GM18870 (cell line): ENCODE data around the gene CMTM4.
"Not testable (repeated sequence)": the region's sequence is repeated elsewhere in the genome, so short reads cannot be mapped to it uniquely, and the experiment has no call there.

ENCODE experiments used
- ATAC-seq: cut with Tn5 transposase; IDR thresholded peaks from one replicate; pipeline ENCODE4 v1.9.1; 2021; ENCODE audit warnings: moderate library complexity; ENCODE audit not compliant: unreplicated experiment

CMTM4 gene

DNA sequence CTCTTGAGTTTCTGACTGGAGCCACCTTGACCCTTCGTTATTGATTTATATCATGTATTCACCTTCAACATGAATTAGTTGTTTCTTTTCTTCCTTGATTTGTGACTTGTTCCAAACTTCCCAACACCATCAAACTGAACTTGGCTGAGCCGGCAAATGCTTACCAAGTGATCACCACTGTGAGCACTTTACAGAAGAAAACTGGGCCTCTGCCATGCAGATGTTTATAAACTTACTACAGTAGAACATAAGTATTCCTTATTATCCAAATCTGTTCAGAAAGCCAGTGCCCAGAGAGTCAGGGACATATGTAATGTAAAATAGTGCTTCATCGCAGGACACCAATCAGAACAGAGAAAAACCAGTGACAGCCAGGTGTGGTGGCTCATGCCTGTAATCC, 19.9 kb downstream of the CMTM4 start:
- no peak for ATAC-seq

DNA sequence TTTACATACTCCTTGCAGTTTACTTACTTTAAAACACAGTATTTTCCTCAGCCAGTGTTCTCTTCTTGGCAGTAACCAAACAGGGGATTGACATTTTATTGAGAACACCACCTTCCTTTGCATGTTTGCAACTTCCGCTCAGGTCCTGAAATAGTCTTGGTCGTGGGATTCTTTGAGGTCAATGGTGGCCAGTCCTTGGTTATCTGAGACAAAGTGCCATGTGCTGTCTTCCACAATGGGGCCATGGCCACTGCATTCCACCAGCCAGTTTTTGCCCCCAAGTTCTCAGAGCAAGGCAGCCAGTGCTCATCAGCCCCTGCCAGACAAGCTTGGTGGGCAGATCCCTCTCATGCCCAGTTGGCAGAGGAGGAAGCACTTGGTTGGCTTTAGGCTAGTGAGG, 22.9 kb downstream of the CMTM4 start:
- no peak for ATAC-seq

DNA sequence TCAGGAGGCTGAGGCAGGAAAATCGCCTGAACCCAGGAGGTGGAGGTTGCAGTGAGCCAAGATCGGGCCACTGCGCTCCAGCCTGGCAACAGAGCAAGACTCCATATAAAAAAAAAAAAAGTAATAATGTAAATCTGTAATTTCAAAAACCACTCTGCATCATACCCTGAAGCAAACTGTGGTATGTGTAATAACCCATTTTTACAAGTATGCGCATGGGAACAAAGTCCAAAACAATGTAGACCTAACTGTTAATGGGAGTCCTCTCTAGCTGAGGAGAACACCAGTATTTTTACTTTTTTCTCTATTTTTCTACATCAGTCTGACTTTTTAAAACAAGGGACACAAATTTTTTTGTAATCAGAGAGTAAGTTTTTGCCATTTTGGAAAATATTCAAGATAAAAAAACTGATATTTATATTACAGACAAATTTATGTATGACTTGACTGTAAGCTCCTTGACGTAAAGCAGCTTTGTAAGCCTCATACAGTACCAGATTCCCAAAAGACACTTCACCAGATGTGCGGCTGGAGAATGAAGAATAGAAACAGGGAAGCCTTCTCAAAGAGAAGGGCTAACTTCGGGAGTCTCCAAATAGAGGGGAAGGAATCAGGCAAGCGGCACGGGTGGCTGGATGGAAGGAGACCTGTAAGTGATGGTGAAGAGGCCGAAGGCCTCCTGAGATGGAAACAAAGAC, 25.7 kb downstream of the CMTM4 start:
- ATAC-seq = no peak

DNA sequence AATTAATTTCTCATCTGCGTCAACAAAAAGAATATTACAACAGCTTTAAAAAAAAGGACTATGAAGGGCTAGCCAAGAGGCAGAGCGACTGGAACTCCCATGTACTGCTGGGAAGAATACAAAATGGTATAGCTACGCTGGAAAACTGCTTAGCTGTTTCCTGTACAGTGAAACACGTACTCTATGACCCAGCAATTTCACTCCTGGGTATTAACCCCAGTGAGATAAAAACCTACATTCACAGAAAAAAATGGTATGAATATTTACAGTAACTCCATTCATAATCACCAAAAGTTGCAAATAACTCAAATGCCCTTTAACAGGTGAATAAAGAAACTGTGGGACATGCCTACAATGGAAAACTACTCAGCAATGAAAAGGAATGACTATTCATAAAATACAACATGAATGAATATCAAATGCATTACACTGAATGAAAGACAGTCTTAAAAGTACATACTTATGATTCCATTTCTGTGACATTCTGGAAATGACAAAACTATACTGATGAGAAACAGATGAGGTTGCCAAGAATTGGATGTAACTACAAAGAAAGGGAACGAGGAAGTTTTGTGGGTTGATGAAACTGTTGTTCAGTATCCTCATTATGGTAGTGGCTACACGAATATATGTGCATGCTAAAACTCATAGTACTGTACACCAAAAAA, 27.6 kb downstream of the CMTM4 start:
- no peak for ATAC-seq

DNA sequence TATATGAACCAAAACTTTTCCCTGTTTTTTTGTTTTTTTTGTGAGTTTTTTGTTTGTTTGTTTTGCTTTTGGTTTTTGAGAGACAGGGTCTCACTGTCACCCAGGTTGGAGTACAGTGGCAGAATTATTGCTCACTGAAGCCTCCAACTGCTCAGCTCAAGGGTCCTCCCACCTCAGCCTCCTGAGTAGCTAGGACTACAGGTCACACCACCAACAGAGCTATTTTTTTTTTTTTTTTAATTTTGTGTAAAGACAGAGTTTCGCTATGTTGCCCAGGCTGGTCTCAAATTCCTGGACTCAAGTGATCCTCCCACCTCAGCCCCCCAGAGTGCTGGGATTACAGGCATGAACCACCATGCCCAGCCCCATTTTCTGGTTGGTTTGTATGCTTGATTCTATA, 28.6 kb downstream of the CMTM4 start:
- ATAC-seq = no peak

DNA sequence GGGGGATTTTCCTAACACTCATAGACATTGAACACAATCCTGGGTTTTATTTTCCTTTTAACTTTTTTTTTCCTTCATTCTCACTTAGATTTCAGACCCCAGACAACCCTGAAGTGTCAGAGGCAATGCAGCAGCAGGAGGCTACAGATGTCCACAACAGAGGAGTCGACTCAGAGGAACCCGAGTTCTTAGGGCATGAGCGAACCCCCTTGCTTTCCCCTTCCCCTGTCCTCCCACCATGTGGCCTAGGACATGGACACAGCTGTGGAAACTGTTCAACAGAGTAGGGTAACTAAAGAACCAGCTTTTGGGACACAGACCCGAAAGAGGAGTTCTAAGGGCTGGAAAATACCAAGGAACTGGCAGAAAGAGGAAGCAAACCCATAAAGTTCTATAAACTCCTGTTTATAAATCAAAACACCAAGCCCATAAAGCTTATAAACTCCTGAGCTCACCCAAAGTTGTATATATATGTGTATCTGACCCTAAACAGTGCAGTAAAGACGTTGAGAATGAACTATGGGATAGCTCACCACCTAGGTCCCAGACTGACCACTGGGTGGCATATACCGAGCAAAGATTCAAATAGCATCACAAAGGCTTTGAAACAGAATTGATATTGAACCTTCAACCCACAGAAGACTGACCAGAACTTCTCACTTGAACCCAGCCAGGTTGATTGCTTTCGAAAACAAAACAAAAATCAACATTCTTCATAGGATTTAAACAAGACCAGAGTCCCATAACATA, 33.9 kb downstream of the CMTM4 start:
- ATAC-seq = no peak

DNA sequence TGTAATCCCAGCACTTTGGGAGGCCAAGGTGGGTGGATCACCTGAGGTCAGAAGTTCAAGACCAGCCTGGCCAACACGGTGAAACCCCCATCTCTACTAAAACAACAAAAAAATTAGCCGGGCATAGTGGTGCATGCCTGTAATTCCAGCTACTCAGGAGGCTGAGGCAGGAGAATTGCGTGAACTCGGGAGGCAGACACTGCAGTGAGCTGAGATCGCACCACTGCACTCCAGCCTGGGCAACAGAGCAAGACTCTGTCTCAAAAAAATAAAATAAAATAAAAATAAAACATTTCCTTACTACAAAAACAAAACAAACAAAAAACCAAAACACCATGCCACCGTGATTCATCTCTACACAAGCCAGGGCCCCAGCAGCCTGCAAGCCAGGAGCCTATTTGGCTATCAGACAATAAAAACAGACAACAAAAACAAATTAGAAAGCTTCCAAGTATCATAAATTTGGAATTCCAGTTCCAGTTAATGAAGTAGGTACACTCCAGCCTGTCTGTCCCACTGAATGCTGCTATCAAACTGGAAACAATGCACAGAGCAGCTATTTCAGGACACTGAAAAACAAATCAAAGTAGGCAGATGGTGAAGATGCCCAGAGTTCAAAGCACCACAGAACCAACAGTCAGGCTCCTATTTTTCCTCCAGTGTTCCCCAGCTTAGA, 34.7 kb downstream of the CMTM4 start:
- ATAC-seq = not testable (repeated sequence)

DNA sequence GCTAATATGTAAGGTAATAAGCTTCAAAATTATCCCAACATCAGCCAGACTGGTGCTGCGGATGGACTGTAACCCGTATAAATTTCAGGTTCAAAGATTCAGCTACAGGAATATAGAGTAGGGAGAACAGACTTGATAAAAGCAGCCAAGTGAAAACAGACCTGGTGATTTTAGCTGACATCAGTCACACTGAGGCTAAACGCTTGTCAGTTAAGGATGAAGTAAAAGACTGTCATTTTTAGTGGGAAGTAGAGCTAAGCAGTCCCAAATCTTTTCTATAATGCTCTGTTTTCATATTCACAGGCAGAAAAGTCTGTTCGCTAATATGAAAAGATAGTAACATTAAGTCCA, 35.4 kb downstream of the CMTM4 start:
- no peak for ATAC-seq

DNA sequence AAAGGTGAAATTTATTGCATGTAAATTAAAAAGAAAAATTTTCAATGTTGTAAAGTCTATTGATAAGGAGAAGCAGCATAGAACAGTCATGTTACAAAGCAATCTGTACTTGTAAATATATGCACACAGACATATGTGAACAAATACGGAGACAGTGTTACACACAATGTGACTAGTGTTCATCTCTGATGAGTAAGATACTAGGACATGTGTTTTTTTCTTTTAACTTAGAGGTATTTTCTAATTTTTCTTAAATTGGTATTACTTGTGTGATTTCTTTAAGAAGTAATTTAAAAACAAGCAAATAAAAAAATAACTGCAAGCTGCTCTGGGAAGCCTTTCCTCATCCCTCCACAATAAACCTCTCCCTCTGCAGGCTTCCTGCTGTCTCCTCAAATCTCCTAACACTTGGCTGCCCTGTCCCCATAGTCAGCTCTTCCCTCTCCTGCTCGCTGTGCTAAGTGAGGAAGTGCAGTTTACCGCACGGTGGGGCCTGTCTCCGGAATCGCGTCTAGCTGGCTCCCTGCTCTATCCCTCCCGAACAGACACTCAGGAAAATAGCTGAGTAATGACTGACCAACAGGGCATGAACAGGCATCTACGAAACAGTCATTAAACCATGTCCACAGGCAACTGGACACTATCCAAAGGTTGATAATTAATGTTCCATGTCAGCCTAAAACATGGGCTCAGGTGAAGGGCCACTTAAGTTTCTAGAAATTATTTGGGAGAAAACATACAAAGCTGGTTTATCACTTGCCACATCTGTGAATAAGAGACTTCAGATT, 35.9 kb downstream of the CMTM4 start:
- ATAC-seq = no peak

DNA sequence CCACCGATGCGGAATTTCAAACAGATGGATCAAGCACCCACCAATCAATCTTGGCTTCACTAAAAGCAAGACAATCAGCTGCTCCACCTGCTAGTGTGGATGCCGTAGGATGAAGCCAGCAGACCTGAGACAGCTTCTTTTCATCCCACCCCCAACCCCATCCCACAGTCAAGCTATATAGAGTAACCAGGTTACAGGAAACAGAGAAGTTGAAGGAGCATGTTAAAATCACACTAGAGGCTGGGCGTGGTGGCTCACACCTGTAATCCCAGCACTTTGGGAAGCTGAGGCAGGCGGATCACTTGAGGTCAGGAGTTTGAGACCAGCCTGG, 37.7 kb downstream of the CMTM4 start:
- ATAC-seq = no peak

DNA sequence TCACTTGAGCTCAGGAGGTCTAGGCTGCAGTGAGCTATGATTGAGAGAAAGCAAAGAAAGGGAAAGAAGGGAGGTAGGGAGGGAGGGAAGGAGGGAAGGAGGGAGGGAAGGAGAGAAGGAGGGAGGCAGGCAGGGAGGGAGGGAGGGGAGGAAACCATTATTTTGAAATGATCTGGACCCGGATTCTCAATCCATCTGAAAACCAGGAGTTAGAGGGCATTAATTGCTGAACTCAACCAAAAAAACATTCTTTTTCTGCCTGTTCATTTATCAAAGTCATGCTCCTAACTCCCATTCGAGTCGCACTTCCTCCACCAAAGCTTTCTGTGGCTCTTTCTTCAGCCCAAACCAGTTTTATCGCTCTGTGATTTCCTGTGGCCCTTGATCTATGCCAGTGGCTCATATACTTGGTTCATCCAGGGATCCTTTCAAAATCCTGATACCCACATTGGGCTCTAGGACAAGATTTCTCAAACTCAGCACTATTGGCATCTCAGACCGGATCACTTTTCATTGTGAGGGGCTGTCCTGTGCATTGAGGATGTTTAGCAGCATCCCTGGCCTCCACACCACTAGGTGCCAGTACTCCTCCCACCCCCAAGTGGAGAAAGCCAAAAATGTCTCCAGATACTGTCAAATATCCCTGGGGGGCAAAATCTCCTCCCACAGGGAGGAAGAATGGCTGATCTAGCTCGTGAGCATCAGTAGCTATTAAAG, 38.2 kb downstream of the CMTM4 start:
- ATAC-seq = no peak

DNA sequence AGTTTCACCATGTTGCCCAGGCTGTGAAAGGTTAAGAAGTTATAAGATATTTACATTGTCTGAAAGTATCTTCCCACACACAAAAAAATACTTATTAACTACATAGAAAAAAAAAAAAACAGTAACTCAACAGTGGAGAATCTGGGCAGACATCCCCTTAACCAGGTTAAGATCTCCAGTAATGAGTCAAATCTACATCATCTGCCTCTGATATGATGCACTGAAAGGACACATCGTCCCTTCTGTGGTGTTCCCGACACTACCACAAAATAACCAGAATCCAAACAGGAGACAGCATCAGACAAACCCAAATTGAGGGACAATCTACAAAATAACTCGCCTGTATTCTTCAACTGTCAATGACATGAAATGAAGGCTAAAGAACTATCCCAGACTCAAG, 40.0 kb downstream of the CMTM4 start:
- ATAC-seq = no peak

DNA sequence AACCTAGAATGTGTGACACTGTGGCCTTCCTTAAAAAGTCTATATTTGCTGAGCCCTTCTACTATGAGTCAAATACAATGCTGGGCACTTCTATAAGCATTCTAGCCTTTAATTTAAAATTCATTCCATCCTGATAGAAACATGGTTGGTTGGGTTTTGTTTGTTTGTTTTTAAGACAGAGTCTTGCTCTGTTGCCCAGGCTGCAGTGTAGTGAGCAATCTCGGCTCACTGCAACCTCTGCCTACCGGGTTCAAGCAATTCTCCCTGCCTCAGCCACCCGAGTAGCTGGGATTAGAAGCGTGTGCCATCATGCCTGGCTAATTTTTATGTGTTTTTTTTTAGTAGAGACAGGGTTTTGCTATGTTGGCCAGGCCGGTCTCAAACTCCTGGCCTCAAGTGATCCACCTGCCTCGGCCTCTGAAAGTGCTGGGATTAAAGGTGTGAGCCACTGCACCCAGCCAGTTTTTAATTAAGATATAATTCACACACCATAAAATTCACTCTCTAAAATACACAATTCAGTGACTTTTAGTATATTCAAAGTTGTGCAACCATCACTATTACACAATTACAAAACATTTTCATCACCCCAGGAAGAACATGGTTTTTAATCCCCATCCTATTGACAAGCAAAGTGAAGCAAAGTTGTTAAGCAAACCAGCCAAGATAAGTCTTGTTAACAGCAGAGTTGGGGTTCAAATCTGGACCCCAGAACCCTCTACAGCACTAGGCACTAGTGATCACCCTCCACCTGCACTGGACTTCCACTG, 42.8 kb downstream of the CMTM4 start:
- ATAC-seq = no peak

DNA sequence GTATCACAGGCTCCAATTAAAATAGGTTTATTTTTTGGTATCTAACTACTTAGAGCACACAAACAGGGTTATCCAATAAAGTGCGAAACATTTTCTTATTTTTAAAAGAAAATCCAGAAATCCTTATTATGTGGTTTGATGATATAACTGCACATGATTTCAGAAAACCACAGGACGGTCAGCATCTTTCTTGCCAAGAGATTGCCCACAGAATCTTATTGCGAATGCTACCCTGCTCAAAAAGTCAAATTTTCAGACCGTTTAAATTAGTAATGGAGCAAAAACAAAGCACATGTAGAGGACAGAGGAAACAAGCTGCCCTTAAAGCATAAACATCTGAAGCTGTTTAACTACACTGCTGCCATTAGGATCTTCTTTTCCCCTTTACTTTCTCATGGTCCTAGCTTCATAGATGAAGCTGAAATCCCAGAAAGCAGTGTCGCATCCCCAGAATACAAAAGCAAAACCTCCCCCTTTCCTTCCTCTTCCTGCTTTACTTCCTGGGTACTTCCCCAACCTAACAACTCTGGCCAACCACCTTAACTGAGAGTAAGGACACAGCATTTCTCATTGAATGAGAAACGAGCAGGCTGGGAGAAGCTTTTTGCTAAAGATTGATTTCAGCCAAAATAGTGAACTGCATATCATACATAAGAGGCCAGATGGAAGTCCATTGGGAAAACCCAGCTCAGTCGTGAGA, 43.7 kb downstream of the CMTM4 start:
- no peak for ATAC-seq

DNA sequence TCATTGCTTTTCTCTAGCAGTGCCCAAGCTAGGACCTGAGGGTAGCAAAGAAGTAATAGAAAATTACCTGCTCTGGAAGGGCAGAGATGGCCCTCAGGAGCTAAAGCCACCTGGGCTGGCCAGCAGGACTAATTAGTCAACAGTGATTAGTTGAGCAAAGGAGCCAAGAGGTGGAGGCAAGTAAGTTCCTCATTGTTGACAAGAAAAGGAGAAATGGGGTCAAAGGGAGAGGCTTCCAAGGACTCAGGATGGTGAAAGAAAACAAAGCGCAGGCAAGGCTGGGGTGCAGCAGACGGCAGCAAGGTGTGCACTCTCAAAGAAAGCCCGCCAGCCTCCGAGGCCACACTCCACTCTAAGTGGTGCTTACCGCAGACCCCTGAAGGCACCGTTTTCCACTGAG, 44.6 kb downstream of the CMTM4 start:
- ATAC-seq = no peak

DNA sequence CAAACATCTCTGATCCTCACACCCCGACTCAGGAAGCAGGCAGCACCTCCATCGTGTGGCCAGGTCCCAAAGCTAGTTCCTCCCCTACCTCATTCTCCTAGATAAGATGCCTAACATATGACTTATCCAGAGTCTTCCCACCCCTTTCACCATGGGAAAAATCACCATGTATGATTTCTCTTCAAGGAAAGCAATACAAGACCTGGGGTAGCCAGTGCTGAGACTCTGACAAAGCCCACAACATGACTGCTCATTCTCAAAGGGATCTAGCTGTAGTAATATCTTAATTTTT, 45.1 kb downstream of the CMTM4 start:
- no peak for ATAC-seq

DNA sequence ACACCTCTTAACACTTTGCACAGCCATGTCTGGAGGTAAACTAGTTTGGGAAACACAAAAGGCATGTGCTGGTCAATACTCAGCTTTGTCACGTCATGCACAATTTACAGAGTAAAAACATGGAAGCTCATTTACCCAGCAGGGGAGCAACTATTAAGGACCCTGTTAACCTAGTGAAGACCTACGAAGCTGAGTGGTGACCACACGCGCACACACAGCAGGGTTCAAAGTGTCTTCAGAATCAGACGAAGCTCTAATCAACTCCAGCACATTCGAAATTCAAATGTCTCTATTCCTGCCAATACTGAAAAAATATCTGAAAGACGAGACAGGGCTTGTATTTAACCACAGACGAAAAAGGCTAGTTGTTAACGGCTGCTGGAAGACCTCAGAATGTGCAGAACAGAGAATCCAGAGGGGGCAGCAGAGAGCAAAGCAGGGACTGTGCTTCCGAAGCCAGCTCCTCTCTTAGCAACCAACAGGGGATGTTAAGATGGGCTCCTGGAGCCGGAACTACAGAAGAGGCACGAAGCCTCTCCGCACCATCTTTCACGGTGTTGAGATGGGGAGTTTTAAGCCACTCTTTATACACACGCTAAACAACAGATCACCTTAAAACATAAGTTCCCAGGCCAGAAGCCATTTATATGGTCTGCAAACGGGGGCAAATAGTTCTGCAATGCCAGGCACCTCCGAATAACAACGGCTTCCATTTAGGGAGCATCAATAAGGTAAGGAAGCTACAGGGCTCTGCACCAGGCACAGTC, 45.7 kb downstream of the CMTM4 start:
- ATAC-seq = no peak

DNA sequence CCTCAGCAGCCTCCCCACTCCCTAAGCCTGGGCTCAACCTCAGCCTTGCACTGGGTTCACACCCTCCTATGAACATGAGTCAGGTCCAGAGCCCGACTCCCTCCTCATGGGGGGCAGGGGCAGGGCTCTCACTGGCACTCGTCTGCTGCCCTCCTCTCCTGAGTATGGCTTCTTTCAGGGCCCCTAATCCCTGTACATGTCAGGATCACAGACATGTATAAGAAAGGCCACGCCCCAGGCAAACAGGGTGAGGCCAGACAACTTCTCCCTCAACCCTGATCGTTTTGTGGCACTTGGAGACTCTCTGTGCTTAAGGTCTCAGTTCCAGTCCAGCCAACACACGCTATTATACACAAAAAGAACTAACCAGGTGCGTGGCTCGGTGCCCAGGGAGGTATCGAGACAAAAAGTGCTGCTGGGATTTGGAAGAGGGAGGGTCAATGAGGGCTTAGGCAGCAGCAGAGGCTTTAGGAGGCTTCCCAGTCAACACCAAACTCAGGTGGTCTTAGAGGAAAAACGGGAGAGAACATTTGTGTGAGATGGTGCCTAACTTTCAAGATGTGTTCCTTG, 46.8 kb downstream of the CMTM4 start:
- ATAC-seq = no peak
